Stimulated activated CD8-positive, alpha-beta memory T cell treated with anti-CD3 and anti-CD28 coated beads, Interleukin-4, amount 100 ng/mL, for 4 hours (primary cell): ENCODE results near the gene HOXA9.

ENCODE experiments used
- DNase-seq, 2 donors: peaks; one replicate each; pipeline ENCODE4 v3.0.0-alpha.2; 2020; ENCODE audit warnings: low read depth in 2 of 2, low spot score in 1 of 2

The HOXA9 gene

GRCh38 chr7:27201580-27202017 is 36.3 kb upstream of the HOXA9 start:
- no peak for DNase-seq

- no peak for DNase-seq
Observed at GRCh38 chr7:27200761-27201579, 35.6 kb upstream of the HOXA9 start.

GRCh38 chr7:27199849-27200760 is 34.8 kb upstream of the HOXA9 start, which contains the start of gene HOXA13:
HOXA13 (minus strand) TSS chr7:27200091; CDS start chr7:27200077, 14 bp downstream.
- DNase-seq = no peak

- no peak for DNase-seq
Observed at GRCh38 chr7:27198871-27199801, 33.8 kb upstream of the HOXA9 start.

- no peak for DNase-seq
Observed at GRCh38 chr7:27198138-27198841, 33.0 kb upstream of the HOXA9 start.

GRCh38 chr7:27197137-27198042 is 32.1 kb upstream of the HOXA9 start:
- no peak for DNase-seq

- peak; percentile 56 to 85 for DNase-seq
Observed at GRCh38 chr7:27196287-27196767, 31.0 kb upstream of the HOXA9 start.

- no peak for DNase-seq
Observed at GRCh38 chr7:27194686-27195379, 29.5 kb upstream of the HOXA9 start.

- no peak for DNase-seq
Observed at GRCh38 chr7:27194002-27194352, 28.6 kb upstream of the HOXA9 start.

GRCh38 chr7:27193335-27194001 is 28.1 kb upstream of the HOXA9 start:
- DNase-seq = no peak

GRCh38 chr7:27192546-27193334 is 27.4 kb upstream of the HOXA9 start:
- DNase-seq = no peak

GRCh38 chr7:27191833-27192545 is 26.7 kb upstream of the HOXA9 start:
- no peak for DNase-seq

- DNase-seq = no peak
Observed at GRCh38 chr7:27191161-27191731, 25.9 kb upstream of the HOXA9 start.

- no peak for DNase-seq
Observed at GRCh38 chr7:27189997-27190748, 24.8 kb upstream of the HOXA9 start.

GRCh38 chr7:27189295-27189996 is 24.1 kb upstream of the HOXA9 start:
- DNase-seq = no peak
